ENCODE results near the gene FAM149A.

The FAM149A gene

DNA sequence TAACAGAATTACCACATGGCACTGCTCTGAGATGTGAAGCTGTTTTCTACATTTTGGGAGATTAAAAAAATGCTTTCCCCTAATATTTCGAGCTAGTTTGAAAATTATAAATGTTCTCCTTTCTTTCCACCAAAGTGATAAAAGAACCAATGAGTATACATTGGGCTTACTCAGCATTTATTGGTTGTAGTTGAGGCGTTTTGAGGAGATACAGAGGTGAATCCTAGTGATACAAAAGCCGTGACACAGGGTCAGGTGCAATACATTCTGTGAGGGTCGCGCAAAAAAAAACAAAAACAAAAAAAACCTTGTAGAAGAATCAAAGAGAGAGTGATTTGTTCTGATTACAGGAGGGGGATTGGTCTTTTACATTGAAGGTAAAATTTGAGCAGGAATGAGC lies 54.5 kb downstream of the FAM149A start:
- DNase-seq (ENCODE audit: low read depth in 2 of 2), result no peak

DNA sequence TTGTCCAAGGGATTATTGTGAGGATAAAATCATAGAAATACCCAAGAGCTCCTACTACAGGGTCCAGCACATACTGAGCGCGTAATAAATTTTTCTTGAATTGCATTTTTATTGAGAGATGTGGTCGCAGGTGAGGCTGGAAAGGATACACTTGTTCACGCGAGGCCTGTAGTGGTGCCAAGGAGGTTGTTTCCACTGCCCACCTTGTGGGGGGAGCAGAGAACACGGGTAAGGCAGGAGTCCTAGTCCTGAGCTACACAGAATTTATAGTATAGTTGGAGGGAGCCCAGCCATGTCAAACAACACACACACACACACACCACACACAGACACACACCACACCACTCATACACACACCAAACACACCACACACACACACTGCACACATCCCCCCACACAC lies 55.1 kb downstream of the FAM149A start:
- DNase-seq (ENCODE audit: low read depth in 2 of 2), result no peak

DNA sequence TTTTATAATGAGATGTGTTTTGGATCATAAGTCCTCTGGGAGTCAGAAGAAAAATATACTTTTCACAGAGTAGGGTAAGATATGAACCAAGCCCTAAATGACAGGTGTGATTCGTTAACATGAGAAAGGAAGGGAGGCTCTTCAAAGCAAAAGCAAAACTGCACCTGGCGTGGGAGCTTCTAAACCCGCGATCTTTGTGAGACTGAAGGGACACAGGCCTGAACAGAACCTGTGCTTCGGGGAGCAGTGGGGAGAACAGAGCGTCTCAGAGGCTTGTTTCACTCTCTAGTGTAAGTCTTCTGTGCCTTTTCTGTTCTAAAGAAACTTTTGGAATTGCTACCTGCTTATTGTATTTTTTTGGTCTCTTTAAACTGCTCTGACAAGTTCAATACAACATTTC lies 56.6 kb downstream of the FAM149A start:
- DNase-seq (ENCODE audit: low read depth in 2 of 2), result no peak

DNA sequence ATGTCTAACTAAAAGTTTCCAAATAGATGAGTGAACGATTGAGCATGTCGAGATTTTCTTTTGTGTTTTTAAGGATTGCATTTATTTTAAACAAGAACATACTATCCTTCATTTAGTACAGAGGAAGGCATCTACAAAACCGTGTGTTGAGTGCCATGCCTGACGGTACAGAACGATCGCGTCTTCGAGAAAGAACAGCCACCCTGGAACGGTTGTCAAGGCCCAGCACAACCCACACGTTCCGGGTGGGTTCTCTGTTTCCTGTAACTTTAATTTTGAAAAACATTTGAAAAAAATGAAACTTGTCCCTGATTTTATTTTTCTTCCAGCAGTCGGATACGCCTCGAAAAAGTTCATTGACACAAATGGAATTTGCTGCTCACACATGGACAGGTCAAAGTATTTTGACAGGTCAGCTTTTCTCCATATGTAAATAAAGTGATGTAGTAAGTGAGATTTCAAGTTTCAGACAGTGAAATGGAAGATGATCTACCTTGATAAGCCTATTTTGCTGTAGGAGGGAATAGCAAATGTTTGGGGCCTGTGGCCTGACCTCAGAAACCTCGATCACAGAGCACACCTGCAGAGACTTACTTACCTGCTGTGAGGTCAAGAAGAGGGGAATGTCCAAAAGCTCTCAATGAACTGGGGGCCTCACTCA lies 62.5 kb downstream of the FAM149A start:
- no peak for DNase-seq (ENCODE audit: low read depth in 2 of 2)

DNA sequence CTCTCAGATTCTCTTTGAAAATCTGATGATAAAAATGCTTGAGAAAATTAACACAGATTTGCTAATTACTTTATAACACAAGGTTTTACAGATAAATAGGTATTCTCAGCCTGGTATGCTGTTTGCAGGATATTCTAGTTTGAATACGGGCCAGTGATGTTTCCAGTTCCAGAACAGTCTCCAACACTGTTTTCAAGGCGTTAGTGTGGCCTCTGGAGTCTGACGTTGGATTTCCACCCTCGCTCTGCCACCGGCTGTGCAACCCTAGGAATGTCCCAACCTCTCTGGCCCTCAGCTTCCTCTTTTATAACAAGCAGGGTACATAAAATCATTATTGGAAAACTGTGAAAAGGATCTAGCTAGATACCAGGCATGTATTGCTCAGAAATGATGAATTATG lies 63.1 kb downstream of the FAM149A start:
- no peak for DNase-seq (ENCODE audit: low read depth in 2 of 2)

DNA sequence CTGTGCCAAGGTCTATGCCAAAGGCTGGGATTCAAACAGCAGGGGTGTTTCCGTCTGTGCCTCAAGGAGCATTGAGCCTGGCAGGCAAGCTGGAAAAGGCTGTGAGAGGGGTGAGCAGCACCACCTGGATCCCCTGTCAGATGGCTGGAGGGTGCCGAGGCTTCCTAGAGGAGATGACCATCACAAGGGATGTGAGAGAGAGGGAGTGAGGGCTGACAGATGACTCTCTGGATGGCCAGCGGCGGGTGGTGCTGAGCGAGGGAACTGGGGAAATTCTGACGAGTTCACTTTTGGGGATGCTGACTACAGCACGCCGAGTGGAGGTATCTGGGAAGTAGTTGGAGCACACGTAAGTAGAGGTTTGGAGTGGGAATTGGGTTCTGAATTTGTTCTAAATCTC lies 64.2 kb downstream of the FAM149A start:
- DNase-seq (ENCODE audit: low read depth in 2 of 2), result no peak

DNA sequence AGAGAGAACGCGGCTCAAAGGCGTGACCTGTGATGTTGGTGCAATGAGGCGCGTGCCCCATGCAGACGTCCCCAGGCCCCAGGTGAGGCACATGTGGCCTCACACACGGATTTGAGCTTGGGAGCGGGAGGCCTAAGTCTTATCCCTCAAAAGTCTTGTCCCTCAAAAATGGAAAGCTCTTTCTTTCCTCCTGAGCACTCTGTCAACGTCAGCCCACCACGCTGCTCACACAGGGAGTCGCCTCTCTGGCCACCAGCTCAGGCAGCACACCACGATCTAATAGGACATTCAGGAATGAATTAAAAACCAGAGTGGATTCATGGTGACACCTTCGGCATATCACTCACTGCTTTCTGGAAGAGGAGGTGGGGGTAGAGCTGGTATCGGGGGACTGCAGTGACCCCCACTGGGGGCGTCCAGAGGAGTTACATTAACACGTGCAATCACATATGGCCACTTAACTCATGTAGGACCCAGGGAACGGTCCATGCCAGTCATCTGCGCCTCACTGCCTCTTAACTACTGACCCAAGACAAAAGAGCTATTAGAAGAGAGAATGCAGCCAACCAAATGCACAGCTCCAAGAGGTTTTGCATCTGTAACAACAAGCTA lies 64.9 kb downstream of the FAM149A start:
- no peak for DNase-seq (ENCODE audit: low read depth in 2 of 2)

DNA sequence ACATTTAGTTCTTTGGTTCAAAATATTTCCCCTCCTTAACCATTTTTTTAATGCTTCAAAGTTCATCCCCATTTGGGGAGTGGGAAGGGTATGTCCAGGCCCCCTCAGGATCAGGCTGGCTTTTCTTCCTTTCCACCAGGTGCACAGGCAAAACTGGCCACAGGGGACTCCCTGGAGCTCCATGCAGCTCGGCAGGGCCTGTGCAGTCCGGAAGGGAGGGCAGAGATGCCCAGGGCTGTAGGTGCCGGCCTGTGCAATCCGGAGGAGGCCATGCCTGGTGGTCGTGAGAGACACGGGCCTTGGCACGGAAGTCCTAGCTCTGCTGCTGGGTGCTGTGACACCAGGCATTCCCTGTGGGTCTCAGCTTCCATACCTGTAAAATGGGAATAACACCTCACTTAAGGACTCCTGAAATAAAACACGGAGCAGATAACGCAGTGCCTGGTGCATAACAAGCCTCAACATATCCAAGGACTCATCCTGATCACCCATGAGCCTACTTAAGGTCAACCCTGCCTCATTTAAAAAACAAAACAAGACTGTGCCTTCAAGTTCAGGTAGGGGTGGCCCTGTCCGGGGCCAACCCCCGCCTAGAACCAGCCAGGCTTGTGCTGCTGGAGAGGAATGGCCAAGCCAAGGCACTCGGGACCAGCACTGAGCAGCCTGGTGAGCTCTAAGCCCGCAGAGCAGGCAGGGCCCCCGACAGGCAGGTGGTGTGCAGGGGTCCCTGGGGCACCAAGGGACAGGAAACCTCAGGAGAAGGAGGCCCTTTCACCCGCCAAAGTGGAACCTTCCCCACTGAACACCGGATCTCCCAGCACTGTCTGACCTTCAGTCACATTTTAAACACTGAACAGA lies 65.7 kb downstream of the FAM149A start:
- no peak for DNase-seq (ENCODE audit: low read depth in 2 of 2)

DNA sequence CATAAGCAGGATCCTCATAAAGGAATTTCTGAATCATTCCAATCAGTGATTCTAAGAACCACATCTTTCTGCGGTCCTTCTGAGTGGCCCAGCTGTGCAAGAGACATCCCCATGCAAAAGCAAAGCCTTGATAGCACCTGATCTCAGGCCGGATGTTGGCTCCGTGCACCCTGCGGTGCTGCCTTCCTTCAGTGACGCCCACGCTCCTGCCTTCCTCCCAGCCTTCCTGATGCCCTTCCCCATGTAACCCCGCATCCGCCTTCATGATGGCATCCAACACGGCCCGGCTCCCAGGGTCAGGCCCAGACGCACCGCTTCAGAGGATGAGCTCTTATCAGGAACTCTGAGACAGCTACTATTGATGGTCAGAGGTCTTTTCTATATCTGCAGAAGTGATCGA lies 66.5 kb downstream of the FAM149A start:
- no peak for DNase-seq (ENCODE audit: low read depth in 2 of 2)

DNA sequence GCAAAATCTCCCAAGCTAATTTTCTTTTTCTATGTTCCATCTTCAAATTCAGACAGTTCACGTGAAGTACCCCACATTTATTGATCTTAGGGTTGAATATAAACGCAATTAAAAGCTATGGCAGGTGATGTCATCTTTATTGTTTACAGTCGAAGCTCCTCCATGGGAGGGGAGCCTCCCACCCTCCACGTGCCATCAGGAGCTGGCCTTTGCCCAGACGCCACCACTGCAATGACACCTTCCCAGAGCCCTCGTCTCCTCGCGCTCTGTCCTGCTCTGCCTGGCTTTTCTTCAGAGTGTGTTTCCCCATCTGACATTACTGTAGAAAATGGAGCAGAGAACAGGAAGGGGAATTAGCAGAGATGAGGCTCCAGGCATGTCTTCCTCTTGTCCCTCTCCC lies 68.0 kb downstream of the FAM149A start:
- DNase-seq (ENCODE audit: low read depth in 2 of 2), result no peak

DNA sequence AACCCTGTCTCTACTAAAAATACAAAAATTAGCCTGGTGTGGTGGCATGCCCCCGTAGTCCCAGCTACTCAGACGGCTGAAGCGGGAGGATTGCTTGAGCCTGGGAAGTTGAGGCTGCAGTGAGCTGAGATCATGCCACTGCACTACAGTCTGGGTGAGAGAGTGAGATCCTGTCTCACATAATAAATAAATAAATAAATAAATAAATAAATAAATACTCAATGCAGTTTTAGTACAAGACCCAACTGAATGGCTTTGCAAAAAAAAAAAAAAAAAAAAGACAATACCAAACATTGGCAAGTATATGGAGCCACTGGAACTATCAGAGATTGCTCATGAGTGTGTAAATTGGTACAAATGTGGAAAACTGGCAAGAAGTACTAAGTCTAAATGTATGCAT lies 83.6 kb downstream of the FAM149A start:
- no peak for DNase-seq (ENCODE audit: low read depth in 2 of 2)

DNA sequence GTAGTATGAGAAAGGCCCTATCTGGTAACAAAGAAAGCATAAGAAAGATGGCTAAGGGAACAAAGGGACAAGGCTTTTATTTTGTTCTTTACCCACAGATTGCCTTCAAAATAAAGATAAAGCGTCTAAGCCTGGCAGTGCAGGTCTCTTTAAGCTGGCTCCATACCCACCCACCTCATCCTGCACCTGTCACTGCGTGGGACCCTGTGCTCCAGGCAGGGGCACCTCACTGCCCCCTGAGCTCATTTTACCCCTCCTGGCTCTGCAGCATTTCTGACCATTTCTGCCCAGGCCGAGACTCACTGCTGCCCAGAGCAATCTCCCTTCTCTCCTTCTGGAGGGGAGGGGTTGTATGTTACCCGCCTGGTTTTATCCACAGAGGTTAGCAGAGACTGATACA lies 85.2 kb downstream of the FAM149A start:
- no peak for DNase-seq (ENCODE audit: low read depth in 2 of 2)

DNA sequence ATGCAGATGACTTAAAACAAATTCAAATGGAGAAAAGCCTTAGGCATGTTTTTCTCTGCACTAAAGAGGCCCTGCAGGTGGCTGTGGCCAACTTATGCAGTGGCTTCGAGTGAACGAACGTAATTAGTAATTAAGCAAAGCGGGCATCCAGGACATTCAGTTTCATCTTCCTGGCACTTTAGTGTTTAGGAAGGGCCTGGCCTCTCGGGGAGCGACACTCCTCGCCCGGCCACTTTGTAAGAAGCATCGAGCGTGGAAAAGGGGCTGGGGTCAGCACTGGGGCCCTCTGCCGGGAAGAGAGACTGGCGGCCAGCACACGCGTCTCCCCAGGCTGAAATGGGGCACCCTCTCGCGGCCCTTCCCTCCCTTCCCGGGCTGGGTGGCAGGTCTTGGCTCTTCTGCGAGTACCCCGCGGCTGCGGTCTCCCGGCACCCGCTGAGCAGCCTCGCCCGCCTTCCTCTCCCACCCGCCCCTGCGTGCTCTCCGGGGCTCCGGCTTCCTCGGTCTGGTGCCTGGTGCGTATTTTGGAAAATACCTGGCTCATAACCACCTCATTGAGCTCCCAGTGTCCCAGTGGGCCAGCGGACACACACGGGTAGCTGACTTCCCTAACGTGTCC lies 86.2 kb downstream of the FAM149A start:
- DNase-seq (ENCODE audit: low read depth in 2 of 2), result peak in 1 of 2 experiments; percentile 4

DNA sequence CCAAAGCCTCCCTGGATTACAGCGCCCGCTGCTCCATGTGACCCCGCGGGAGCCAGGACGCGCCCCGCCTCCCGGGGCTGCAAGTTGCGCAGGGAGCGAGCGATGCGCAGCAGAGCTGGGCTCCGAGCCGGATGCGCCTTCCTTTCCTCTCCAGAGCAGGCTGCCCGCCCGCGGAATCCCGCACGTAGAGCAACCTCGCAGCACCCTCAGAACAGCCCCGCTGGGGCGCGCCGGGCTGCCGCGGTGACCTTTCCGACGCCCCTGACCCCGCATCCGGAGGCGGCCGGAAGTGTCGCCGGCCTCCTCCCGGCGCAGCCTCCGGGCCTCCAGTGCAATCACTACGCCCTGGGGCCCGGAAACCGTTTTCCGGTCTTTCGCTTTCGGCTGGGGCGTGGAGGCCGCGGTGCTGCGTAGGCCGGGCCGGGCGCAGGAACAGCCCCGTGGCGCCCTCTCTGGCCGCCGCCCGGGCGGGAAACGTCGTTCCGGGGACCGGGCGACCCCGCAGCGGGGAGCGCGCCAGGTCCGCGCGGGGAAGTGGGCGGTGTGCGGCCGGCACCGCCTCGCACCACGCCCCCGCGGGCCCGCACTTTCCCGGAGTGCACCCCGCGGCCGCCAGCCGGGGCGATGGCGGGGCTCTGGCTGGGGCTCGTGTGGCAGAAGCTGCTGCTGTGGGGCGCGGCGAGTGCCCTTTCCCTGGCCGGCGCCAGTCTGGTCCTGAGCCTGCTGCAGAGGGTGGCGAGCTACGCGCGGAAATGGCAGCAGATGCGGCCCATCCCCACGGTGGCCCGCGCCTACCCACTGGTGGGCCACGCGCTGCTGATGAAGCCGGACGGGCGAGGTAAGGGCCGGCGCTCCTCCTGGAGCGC lies 86.9 kb downstream of the FAM149A start, which contains the start of gene CYP4V2:
Gene CYP4V2 (plus strand): TSS at position 368 of the 866 bp plus-strand sequence. CDS start 257 bp downstream, at position 625.
- peak; percentile 80 for DNase-seq (ENCODE audit: low read depth in 2 of 2)

DNA sequence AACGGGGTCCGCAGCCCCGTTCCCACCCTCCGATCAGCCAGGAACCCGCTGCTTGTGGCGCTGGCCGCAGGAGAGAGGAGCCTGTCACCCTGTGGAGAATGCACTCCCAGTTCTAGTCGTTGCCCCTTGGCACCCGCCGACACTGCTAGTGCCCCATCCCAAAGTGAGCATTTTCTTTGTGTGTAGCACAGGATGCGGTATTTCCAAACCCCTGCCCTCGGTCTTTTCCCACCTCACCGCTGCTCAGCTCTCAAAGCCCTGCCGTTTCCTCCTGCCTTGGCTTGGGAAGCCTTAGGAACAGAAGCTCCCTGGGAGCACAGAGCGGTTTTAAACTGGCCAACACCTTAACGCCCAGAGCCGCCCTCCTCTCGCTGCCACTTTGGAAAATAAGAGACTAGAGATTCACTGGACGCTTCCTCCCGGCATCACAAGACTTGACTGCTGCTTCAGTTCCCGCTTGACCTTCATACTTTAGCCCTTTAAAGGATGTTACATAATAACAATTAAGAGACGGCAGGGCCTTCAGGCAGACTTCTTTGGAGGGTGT lies 87.6 kb downstream of the FAM149A start:
- peak; percentile 14 to 15 for DNase-seq (ENCODE audit: low read depth in 2 of 2)

DNA sequence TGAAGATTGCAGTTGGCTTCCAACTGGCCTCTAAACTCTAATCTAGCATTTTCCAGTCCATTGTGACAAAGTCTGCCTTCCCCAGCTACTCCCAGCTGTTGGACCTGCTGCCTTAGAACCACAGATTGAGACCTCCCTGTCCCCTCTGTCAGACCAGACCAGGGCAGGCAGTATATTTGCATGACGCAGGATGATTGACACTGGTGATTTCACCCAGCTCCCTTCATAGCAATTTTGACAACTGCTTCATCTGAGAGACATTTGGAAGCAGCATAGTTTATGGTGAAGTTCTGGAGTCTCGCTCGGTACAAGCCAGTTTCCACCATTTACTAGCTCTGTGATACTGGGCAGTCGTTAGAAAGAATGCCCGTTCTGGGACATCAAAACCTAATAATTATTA lies 89.3 kb downstream of the FAM149A start:
- DNase-seq (ENCODE audit: low read depth in 2 of 2), result no peak

DNA sequence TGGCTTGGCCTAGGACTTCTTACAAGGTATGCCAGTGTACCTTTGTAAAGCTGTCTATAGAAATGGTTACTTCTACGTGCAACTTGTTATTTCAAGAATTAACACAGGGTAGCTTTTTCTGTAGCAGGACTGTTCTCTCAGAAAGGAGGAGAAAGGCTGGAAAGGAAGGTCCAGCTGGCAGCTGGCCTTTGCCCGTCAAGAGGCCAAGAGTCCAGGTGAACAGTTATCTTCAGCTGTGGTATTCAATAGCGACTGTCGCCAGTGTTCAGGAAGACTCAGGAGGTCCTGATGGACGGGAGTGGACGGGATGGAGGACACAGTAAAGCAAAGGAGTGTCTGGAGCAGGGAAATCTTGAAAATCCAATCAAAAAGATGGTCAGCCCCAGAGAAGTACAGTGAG lies 91.6 kb downstream of the FAM149A start:
- DNase-seq (ENCODE audit: low read depth in 2 of 2), result no peak

DNA sequence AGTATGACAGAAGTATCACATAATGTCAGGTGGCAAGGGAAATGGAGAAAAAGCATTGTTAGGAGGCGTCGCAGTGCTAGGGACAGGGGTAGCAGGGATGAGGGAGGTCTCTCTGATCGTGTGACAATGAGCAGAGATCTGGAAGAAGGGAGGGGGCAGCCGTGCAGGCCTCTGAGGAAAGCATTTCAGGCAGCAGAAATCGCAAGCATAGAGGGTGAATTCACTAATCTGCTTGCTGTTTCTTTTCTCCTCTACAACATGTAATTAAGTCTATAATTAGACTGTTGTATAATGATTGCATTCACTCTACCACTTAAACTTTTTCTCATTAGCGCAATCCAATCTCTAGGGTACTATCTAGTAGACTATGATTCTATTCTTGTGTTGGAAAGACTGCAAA lies 96.0 kb downstream of the FAM149A start:
- DNase-seq (ENCODE audit: low read depth in 2 of 2), result no peak

DNA sequence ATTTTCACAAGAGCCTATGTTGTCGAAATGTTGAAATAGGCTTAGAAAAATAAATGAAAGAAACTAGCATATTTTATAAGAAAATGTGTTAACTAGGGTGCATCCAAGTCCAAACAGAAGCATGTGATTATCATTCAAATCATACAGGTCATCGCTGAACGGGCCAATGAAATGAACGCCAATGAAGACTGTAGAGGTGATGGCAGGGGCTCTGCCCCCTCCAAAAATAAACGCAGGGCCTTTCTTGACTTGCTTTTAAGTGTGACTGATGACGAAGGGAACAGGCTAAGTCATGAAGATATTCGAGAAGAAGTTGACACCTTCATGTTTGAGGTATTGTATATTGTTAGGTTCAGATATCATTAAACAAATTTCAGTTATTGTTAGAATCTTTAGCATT lies 96.5 kb downstream of the FAM149A start:
- no peak for DNase-seq (ENCODE audit: low read depth in 2 of 2)

DNA sequence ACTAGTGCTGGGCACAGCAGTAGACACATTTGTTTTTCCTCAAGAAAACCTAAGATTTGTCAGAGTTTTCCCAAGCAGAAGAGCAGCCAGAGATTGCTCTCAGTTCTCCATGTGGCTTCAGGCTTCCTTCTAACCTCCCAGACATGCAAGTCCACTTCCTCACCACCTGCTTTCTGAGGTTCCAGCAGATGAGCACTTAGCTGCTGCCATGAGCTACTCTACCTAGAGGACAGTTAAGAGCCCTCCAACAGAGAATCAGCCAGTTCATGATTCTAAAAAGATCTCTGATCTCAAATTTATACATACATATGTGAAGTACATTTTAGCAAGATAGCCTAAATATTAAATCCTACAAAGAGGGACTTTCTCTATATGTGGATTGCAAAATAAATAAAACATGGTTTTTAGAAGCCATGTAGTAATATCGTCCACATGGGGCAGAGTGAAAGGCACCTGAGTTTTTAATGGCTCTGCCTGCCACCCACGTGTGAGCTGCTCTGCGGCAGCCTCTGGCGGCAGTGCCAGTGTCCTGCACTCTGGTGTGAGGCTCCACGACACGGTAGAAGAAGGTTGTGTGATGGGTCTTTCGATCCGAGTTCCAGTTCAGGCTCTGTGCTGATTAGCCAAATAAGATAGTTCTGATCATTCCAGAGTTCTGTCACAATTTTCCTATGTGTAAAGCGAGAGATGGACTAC lies 97.2 kb downstream of the FAM149A start:
- peak; percentile 35 to 50 for DNase-seq (ENCODE audit: low read depth in 2 of 2)

All from stimulated activated CD4-positive, alpha-beta T cell treated with anti-CD3 and anti-CD28 coated beads, Interleukin-12 subunit alpha, Interleukin-12 subunit beta, amount 100 ng/mL, for 24 hours (primary cell).